NCI-H2171 (cell line): ENCODE results near the gene TMEM97.

ENCODE experiments used
- DNase-seq: peaks from one replicate; lab custom pipeline; 2025; lab: John Stamatoyannopoulos, UW

TMEM97 gene

DNA sequence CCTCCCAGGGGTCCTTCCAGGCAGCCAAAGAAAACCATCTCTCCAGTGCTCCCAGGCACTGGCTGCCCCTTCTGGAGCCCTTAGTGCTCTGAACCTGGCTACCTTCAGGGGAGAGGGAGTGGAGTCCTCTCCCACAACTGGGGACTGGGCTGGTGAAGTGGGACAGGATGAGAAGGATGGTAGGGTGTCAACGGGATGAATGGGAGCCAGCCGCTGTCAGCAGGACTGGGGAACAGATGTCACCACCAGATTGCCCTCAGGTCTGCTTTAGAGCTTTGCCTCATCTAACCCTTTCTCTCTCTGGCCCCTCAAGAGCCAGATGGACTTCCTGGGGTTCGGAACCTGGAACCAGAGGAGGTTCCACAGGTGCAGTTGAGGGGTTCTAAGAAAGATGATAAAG lies 46.5 kb downstream of the TMEM97 start:
- DNase-seq, result peak; percentile 25

DNA sequence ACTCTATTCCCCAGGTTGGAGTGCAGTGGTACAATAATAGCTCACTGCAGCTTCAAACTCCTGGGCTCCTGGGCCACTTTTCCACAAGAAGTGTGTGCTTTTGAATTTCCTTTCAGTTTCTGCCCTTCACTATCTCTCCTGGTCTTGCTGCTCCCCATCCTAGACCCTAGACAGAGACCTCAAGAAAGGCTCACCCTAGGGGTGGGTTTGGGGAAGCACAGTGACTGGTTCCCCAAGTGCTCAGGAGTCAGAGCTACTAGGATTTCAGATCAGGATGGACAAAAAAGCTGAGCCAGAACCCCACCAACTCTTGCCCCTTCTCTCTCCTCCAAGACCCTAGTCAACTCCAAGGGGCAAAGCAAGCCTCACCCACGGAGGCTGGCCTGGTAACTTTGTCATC lies 47.6 kb downstream of the TMEM97 start:
- DNase-seq, result no peak

DNA sequence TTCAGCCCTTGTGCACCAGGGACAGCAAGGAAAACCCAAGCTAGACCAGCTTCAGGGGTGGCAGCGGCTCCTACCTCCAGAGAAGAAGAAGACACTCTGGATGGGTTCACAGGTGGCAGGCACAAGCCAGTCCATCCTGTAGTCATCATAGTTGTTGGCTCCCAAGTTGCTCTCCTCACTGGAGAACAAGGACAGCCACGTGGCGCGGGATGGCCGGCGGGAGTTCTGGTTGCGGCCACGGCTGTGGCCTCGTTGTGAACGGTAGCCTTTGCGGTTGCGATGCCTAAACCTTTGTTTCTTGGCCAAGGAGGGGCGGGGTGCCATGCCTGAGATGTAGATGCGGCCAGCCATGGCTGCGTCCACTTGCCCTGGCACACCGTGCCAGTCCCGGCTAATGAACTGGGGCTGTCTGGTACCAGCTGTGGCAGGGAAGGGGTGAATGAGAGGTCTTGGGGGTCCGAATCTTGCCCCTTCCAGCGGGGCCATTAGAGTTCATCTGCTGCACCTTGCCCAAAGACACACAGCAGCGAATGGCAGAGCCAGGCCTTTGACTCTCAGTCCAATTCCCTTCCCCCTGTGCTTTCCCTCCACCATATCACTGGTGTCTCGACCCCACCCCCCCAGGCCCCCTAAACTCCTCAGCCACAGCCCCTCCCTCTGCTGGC lies 48.8 kb downstream of the TMEM97 start:
- no peak for DNase-seq

DNA sequence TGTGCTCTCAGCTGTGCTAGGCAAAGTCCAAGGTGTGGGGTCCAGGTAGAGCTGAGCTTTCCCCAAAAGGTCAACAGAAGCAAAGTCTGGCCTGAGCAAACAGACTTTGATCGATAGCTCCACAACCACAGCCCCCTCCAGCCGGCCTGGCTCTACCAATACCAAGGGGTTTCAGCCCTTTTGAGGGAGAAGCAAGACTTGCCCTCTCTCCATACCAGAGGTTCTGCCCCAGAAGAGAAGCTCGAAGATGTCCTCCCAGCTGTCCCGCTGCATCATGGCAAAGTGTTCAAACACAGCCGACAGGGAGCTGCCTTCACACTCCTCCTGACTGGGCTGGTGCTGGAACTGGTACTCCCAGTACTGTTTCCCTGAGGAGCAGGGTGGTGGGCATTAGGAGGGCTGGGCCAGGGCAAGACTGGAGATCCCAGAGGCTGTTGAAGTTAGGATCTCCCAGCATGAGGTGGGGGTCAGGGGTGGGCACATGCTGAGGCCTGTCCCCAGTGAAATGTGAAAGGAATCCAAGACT lies 49.4 kb downstream of the TMEM97 start:
- DNase-seq, result no peak

DNA sequence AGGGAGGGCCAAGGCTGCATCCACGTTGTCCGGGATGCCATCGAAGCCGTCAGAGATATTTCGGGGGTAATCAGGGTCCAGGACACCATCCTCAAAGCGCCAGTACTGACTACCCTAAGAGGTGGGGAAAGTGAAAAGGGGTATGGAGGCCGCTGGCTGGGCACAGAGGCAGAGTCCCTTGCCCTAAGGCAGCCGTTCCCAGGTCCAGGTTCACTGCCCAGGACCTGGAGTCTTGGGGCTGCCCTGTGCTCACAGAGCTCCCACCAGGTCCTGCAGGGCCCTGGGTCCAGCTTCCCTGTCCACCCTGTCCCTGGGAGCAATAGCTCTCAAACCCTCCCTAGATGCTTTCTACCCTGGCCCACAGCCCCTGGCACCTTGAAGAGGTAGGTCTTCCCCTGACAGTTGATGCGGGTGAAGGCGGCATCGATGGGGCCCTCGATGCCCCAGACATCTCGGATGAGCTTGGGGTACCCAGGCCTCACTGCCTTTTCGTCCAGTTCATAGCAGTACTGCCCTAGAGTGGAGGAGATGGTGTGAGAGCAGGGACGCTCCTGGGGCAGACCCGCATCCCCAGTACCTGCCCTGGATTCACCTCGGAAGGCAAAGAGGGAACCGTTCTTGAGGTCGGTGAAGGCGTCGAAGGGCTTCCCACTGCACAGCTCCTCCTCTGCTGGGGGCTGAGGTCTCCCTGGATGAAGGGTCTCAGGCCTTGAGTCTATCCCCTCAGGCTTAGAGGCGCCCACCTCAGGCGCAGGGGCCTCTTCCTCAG lies 50.1 kb downstream of the TMEM97 start:
- DNase-seq, result no peak

DNA sequence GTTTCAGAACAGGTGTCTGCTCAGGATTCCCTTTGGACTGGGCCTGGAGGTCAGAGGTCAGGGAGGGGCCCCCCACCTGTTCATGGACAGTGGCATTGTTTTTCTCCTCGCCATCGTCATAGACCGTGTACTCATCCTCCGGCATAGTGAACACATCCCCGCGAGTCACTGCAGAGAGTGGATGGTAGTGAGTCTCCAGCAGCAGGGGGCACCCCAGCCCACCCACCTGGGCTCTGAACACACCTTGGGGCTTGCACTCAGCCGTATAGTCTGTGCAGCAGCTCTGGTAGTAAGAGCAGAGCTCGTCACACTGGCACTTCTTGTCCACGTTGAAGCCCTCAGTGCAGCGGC lies 50.7 kb downstream of the TMEM97 start:
- no peak for DNase-seq

DNA sequence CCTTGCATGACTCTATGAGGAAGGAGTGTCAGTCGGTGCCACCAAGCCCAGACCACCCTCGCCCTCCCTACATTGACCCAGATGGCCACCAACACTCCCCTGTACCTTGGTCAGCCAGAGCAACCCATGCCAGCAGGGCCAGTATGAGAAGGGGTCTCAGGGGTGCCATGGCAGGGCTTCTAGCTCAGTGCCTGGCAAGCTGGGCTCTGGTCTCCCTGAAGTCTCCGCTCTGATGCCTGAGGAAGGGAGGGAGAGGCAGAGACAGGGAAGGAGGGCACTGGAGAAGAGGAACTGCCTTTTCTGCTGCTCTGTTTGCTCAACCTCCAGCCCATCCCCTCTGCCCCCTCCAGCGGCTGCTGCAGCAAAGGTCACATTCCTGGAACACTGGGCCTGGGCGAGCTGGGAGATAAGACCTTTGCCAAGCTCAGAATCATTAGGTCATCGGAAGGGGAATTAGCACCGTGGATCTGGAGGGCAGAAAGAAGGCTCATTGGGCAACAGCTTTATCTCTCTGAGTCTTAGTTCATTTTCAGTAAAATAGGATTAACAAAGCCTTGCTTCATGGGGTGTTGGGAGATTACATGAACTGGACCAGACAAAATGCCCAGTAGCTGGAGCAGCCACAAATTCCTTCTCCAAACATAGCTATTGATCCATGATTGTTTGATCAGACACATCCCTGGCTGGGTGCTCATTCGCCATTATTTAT lies 51.2 kb downstream of the TMEM97 start, which contains the start of gene VTN:
Gene VTN (minus strand): TSS at position 273 of the 709 bp plus-strand sequence. CDS start 104 bp downstream, at position 169.
- no peak for DNase-seq

DNA sequence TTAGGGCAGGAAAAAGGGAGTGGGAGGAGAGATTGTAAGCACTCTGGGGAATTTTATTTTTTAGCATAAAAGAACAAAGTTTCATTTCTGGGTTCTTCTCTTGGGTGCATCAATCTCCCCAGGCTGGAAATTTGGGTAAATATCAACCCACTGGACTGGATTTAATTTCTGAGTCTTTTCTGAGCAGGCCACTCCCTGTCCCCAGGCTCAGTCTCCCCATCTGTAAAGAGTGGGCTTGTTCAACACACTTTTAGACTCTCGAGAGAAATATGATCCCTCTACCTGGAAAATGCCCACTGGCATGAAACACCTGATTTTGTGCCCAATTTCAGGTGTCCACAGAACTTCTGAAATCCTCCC lies 51.7 kb downstream of the TMEM97 start:
- DNase-seq, result no peak

DNA sequence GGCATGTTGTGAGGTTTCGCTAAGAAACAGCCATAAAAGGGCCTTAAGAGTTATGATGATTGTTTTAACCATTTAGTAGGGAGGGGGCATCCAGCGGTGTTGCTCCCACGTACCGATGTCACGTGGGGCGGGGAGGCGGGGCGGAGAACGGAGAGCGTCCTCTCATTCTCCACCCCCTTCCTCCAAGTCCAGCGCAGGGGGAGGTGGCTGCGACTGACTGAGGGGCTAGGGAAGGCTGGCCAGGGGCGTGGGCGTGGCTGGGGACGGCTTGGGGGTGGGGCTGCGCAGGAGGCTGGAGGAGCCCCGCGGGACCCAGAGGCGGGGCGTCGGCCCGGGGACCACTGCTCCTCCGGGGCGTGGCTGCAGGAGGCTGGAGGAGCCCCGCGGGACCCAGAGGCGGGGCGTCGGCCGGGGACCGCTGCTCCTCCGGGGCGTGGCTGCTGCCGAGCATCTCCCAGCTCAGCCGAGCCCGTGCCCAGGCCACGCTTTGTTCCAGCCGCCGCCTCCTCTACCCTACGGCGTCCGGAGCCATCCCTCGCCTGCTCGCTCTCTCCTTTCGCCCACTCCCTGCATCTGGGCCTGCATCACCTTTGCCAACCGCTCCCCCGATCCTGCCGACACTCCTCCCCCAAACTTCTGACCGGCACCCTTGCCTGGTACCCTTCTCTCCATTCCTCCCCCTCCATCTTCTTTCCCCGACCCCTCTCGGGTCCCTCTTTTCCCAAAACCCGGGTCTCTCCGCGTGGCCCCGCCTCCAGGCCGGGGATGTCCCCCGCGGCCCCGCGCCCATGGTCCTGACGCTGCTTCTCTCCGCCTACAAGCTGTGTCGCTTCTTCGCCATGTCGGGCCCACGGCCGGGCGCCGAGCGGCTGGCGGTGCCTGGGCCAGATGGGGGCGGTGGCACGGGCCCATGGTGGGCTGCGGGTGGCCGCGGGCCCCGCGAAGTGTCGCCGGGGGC lies 52.5 kb downstream of the TMEM97 start, which contains the start of gene SARM1:
Gene SARM1 (plus strand): TSS at position 450 of the 958 bp plus-strand sequence. CDS start 339 bp downstream, at position 789.
- DNase-seq, result peak; percentile 93

DNA sequence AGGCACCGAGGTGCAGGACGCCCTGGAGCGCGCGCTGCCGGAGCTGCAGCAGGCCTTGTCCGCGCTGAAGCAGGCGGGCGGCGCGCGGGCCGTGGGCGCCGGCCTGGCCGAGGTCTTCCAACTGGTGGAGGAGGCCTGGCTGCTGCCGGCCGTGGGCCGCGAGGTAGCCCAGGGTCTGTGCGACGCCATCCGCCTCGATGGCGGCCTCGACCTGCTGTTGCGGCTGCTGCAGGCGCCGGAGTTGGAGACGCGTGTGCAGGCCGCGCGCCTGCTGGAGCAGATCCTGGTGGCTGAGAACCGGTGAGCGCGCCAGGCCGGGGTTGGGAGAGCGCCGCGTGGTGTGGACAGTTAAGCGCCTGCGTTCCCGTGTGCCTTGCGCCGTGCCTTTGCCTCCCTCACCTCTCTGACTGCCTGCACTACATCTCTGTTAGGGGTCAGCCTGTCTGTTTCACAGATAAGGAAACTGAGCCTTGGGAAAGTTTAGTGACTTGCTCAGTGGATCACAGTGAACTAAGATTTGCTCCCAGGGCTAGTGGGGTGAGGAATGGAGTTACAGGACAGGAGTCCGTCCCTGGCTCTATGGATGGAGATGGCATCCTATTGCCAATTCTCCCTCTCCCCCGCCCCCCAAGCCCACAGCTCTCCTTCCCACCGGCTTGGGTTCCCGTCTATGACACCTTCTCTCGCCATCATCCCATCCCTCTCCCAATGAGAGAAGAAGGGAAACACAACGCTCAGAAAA lies 53.4 kb downstream of the TMEM97 start:
- DNase-seq, result peak; percentile 46

DNA sequence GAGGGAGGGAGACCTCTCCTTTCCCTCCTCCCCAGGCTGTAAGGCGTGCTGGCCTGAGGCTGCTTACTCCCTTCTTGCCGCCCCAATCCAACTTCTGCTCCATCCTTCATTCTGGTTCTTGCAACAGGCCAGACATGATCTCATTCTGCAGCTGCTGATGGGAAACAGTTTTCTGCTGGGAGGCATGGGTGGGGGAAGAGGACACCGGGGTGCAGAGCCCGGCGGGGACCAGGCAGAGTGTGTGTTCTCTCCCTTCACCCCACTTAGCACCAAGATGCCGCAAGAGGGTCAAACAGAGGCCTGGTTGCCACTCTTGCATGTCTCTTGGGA lies 53.9 kb downstream of the TMEM97 start:
- DNase-seq, result no peak
